Activated CD8-positive, alpha-beta memory T cell treated with anti-CD3 and anti-CD28 coated beads, Interleukin-2, amount 50 U/mL, for 4 hours (primary cell): ENCODE measurements around the gene MCUB.
"Not testable (repeated sequence)": the region's sequence is repeated elsewhere in the genome, so short reads cannot be mapped to it uniquely, and the experiment has no call there.

ENCODE experiments used
- DNase-seq: peaks from one replicate; pipeline ENCODE4 v3.0.0-alpha.2; 2020

MCUB gene

GRCh38 chr4:109559983-109560686 lies at the start of gene MCUB:
TSS of gene MCUB (plus strand) at chr4:109560246. CDS start at chr4:109560338, 92 bp downstream.
- DNase-seq = peak; percentile 89

- DNase-seq = no peak
These were observed 49.4 kb upstream of the MCUB start for GRCh38 chr4:109510687-109511086.

- DNase-seq = no peak
These were observed 48.6 kb upstream of the MCUB start for GRCh38 chr4:109511414-109511813.

- not testable (repeated sequence) for DNase-seq
These were observed 46.7 kb upstream of the MCUB start for GRCh38 chr4:109513368-109513767.

GRCh38 chr4:109532182-109532581 lies 27.9 kb upstream of the MCUB start:
- no peak for DNase-seq

GRCh38 chr4:109545401-109545800 lies 14.6 kb upstream of the MCUB start:
- no peak for DNase-seq

- no peak for DNase-seq
These were observed 12.7 kb upstream of the MCUB start for GRCh38 chr4:109547394-109547793.

GRCh38 chr4:109548655-109549054 lies 11.4 kb upstream of the MCUB start:
- DNase-seq = peak; percentile 22

- DNase-seq = no peak
These were observed 7.8 kb upstream of the MCUB start for GRCh38 chr4:109552237-109552636.

- DNase-seq = no peak
These were observed 6.9 kb upstream of the MCUB start for GRCh38 chr4:109553130-109553529.

GRCh38 chr4:109554971-109555370 lies 5.1 kb upstream of the MCUB start:
- DNase-seq = no peak

GRCh38 chr4:109557433-109557832 lies 2.6 kb upstream of the MCUB start:
- DNase-seq = no peak

GRCh38 chr4:109558095-109558494 lies 2.0 kb upstream of the MCUB start:
- not testable (repeated sequence) for DNase-seq

GRCh38 chr4:109559625-109559982 lies 442 bp upstream of the MCUB start:
- DNase-seq = no peak

GRCh38 chr4:109560687-109561461 lies 828 bp downstream of the MCUB start:
- DNase-seq = peak; percentile 55

GRCh38 chr4:109562457-109563239 lies 2.6 kb downstream of the MCUB start:
- no peak for DNase-seq

- DNase-seq = no peak
These were observed 11.4 kb downstream of the MCUB start for GRCh38 chr4:109571494-109571893.

- DNase-seq = no peak
These were observed 12.1 kb downstream of the MCUB start for GRCh38 chr4:109572154-109572553.

- DNase-seq = no peak
These were observed 14.4 kb downstream of the MCUB start for GRCh38 chr4:109574443-109574850.

- no peak for DNase-seq
These were observed 15.1 kb downstream of the MCUB start for GRCh38 chr4:109574931-109575804.

- DNase-seq = no peak
These were observed 16.4 kb downstream of the MCUB start for GRCh38 chr4:109576462-109576861.

GRCh38 chr4:109578846-109579245 lies 18.8 kb downstream of the MCUB start:
- DNase-seq = no peak

GRCh38 chr4:109579997-109580396 lies 20.0 kb downstream of the MCUB start:
- DNase-seq = not testable (repeated sequence)
